GM13977 (cell line): ENCODE measurements around the gene FAM210A.

ENCODE experiments used
- DNase-seq: peaks from one replicate; pipeline ENCODE4 v3.0.0; 2012; ENCODE audit warnings: low spot score
- CTCF ChIP-seq: IDR thresholded peaks from 2 replicates; pipeline ENCODE4 v1.5.1; 2012; ENCODE audit warnings: mild to moderate bottlenecking, control low read depth; ENCODE audit not compliant: insufficient read depth; ENCODE audit errors: extremely low read depth, missing control alignments
- in situ Hi-C: fragments of 300-500 bp; cut with MboI; formaldehyde crosslinking; loops from one replicate; pipeline ENCODE4 v1.12.0; 2022; ENCODE audit warnings: low sequenced_read_pairs, low pct_unique_long_range_greater_than_20kb, mixed read lengths, inconsistent platforms; ENCODE audit not compliant: unreplicated experiment

The FAM210A gene

GRCh38 chr18:13726232-13726971 is at the start of gene FAM210A, which contains the start of gene RNMT:
Gene FAM210A, minus strand, starts transcription at chr18:13726558. Its CDS starts 44,481 bp downstream, at chr18:13682077.
Gene RNMT, plus strand, starts transcription at chr18:13726673. Its CDS starts 4,845 bp downstream, at chr18:13731518.
- in situ Hi-C loops: no loop called here

GRCh38 chr18:13775058-13775457 is 48.7 kb upstream of the FAM210A start:
- in situ Hi-C loops: no loop called here
- TF ChIP-seq CTCF: no peak
- no peak for DNase-seq

More at GRCh38 chr18:13726232-13726971, at the start of gene FAM210A, which contains the start of gene RNMT:
- peak; percentile 42 for TF ChIP-seq CTCF
- peak; percentile 93 for DNase-seq

- in situ Hi-C loops: no loop called here
- DNase-seq: no peak
- TF ChIP-seq CTCF: no peak
Observed at GRCh38 chr18:13762690-13763439, 36.5 kb upstream of the FAM210A start.

- no peak for TF ChIP-seq CTCF
- in situ Hi-C loops: no loop called here
- DNase-seq: no peak
Observed at GRCh38 chr18:13760047-13760446, 33.7 kb upstream of the FAM210A start.

GRCh38 chr18:13758622-13759021 is 32.3 kb upstream of the FAM210A start:
- no peak for DNase-seq
- no peak for TF ChIP-seq CTCF
- in situ Hi-C loops: no loop called here

GRCh38 chr18:13756671-13757070 is 30.3 kb upstream of the FAM210A start:
- in situ Hi-C loops: no loop called here
- no peak for DNase-seq
- no peak for TF ChIP-seq CTCF
